Pancreas (tissue), 10 donors: ENCODE results near the gene XIRP2. TPM values are rescaled to one million over a fixed set of nuclear protein-coding genes. Genes with fewer than 3 reads are reported as not detected.
"Not testable (repeated sequence)": the region's sequence is repeated elsewhere in the genome, so short reads cannot be mapped to it uniquely, and the experiment has no call there.

Experiments
- ATAC-seq, 4 donors: fragments of 200-7000 bp; cut with Tn5 transposase; one replicate each; pipeline versions ENCODE4 v1.8.0 to v1.9.1; 2020; ENCODE audit warnings: mild to moderate bottlenecking in 4 of 4, moderate library complexity in 4 of 4
- DNase-seq, 6 donors: peaks; one replicate each; pipeline ENCODE4 v3.0.0-alpha.2; 2020
- FAIRE-seq: peaks from 2 replicates; lab custom pipeline; 2012; peaks lifted over from hg19 to GRCh38; lab: Jason Lieb, UNC
- H3K27ac ChIP-seq, 4 donors: fragments of 200-600 bp; sonication (generic); 1 replicate in 3 of 4; 2 replicates in 1 of 4; pipeline versions ENCODE4 v1.5.0 to v1.8.0; 2020
- H3K27me3 ChIP-seq, 4 donors: fragments of 200-600 bp; one replicate each; pipeline ENCODE4 v1.8.0; 2021
- H3K36me3 ChIP-seq, 3 donors: fragments of 200-600 bp; sonication (generic) in 1 of 3; one replicate each; pipeline versions ENCODE4 v1.5.0 to v1.8.0; 2020 to 2021
- H3K4me1 ChIP-seq, 3 donors: fragments of 200-600 bp; one replicate each; pipeline ENCODE4 v1.8.0; 2021
- H3K4me3 ChIP-seq, 4 donors: fragments of 200-600 bp; sonication (generic) in 2 of 4; one replicate each; pipeline versions ENCODE4 v1.5.0 to v1.8.0; 2020 to 2021
- H3K9me3 ChIP-seq, 4 donors: fragments of 200-600 bp; one replicate each; pipeline ENCODE4 v1.8.0; 2021
- WGBS, 2 donors: extraction: QIAGEN DNeasy Blood & Tissue Kit; methylation state at CpG; one replicate each; pipeline ENCODE4 v1.1.7; 2013; 5-methylcytosine and 5-hydroxymethylcytosine counted together
- intact Hi-C, 3 donors: fragments of 100-400 bp; cut with DNase I; formaldehyde crosslinking; loops; one replicate each; pipeline versions ENCODE4 v1.11.1 to v1.14.2; 2022
- polyA plus RNA-seq, 2 donors: library from polyadenylated mRNA; stranded (reverse); fragments of 200-250 nt; gene quantifications; one replicate each; pipeline ENCODE4 v1.2.3, GENCODE V29; 2013
- total RNA-seq, 6 donors: library from RNA; stranded (reverse); fragmentation: NEBNext Ultra II Directional in 4 of 6; extraction: Animal tissue kit (Norgen Biotek cat#: 25700) in 4 of 6; gene quantifications; one replicate each; pipeline versions ENCODE4 v1.2.1 to v1.2.4, GENCODE V29; 2021 to 2023
- TF ChIP-seq, protein P1 (sequence below), 4 donors: fragments of 200-600 bp; sonication (generic) in 3 of 4; IDR thresholded peaks; one replicate each; pipeline versions ENCODE4 v1.5.0 to v1.8.0; 2021; ENCODE audit warnings: antibody characterized with exemption in 4 of 4
- donor health status: healthy with polysubstance abuse.
- donor health status: DM: no; HTN: no; CAD: no; lungs with moderate emphysema.
- donor health status: DM: no; HTN: no; CAD: no.
- donor health status: control.
- donor health status: control.
- donor health status: Bipolar disorder and iron deficiency.
- donor health status: DM: yes; HTN: yes; CAD: no.
- donor health status: DM: no; HTN: no; CAD: no.
- donor health status: DM: no; HTN: no; CAD: no.
- donor health status: DM: yes; HTN: yes; CAD: no.

Gene XIRP2
- total and polyA plus RNA-seq, 8 donors: 0.08 to 0.35 (median 0.28) TPM; not detected in 5

DNA sequence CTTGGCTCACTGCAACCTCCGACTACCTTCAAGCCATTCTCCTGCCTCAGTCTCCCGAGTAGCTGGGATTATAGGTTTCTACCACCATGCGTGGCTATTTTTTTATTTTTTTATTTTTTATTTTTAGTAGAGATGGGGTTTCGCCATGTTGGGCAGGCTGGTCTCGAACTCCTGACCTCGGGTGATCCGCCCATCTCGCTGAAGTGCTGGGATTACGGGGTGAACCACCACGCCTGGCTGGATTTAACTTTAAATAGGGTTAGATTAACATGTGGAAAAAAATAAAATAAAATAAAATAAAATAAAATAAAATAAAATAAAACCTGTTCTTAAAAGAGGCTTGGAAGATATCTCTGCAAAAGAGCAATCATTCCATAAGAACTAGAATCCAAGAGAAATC, 170.9 kb downstream of the XIRP2 start:
- TF ChIP-seq, protein P1, sequence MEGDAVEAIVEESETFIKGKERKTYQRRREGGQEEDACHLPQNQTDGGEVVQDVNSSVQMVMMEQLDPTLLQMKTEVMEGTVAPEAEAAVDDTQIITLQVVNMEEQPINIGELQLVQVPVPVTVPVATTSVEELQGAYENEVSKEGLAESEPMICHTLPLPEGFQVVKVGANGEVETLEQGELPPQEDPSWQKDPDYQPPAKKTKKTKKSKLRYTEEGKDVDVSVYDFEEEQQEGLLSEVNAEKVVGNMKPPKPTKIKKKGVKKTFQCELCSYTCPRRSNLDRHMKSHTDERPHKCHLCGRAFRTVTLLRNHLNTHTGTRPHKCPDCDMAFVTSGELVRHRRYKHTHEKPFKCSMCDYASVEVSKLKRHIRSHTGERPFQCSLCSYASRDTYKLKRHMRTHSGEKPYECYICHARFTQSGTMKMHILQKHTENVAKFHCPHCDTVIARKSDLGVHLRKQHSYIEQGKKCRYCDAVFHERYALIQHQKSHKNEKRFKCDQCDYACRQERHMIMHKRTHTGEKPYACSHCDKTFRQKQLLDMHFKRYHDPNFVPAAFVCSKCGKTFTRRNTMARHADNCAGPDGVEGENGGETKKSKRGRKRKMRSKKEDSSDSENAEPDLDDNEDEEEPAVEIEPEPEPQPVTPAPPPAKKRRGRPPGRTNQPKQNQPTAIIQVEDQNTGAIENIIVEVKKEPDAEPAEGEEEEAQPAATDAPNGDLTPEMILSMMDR (IDR thresholded peaks at IDR 0.05): no peak
- WGBS, 2 donors: 84 to 93% methylated on average over 10 of the region's 10 CpGs
- FAIRE-seq (no peak), ATAC-seq (no peak), DNase-seq (no peak)
- Histone ChIP-seq H3K27me3 (no peaks in the 10 kb centered on the region), H3K4me1 (no peaks in the 10 kb centered on the region), H3K27ac (no peak overlapping the region), H3K9me3 (no peaks in the 10 kb centered on the region), H3K4me3 (no peak overlapping the region), H3K36me3 (no peaks in the 10 kb centered on the region)
- intact Hi-C loops: no loop called here

DNA sequence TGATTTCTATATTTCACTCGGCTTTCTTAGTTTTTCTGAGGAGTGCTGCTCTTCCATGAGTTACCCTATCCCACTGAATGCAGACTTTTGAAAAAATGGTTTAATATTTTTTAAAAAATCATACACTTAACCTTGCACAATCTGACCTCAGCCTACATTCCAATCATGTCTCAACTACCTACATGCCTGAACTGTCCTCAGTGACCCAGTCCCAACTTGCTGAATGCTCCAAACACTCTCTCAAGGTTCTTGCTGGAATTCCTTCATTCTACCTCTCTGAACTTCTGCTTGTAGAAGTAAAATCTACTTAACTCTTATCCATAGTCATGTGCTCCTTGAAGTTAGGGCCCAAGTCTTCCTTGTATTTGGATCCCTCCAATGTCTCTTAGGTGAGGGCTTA, 181.6 kb downstream of the XIRP2 start:
- TF ChIP-seq, protein P1 (IDR thresholded peaks at IDR 0.05): no peak
- H3K4me1 ChIP-seq: peaks cover 0 to 4% (median 0%) of the 10 kb centered on the region in 3 donors
- no peak for FAIRE-seq
- ATAC-seq: no peak
- intact Hi-C loops: no loop called here
- H3K9me3 ChIP-seq: no peaks in the 10 kb centered on the region
- no peak overlapping the region for H3K4me3 ChIP-seq
- H3K27ac ChIP-seq: no peak overlapping the region
- no peak for DNase-seq
- 96 to 97% methylated on average over 1 of the region's 1 CpG for WGBS, 2 donors
- H3K36me3 ChIP-seq: no peaks in the 10 kb centered on the region
- H3K27me3 ChIP-seq: no peaks in the 10 kb centered on the region

DNA sequence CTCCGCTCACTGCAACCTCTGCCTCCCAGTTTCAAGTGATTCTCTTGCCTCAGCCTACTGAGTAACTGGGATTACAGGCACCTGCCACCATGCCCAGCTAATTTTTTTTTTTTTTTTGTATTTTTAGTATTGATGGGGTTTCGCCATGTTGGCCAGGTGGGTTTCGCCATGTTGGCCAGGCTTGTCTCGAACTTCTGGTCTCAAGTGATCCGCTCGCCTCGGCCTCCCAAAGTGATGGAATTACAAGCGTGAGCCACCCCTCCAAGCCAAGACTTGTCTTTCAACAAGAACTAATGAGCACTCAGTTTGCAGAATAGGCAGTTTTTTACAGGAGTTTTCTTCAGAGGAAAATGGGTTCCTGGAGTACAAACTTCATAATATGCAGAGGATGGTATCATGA, 187.4 kb downstream of the XIRP2 start:
- H3K4me1 ChIP-seq, intact Hi-C loops, H3K9me3 ChIP-seq, H3K27ac ChIP-seq, DNase-seq, FAIRE-seq, ATAC-seq, H3K4me3 ChIP-seq, H3K36me3 ChIP-seq, H3K27me3 ChIP-seq: not testable (repeated sequence)
- WGBS, 2 donors: 91 to 97% methylated on average over 8 of the region's 8 CpGs

DNA sequence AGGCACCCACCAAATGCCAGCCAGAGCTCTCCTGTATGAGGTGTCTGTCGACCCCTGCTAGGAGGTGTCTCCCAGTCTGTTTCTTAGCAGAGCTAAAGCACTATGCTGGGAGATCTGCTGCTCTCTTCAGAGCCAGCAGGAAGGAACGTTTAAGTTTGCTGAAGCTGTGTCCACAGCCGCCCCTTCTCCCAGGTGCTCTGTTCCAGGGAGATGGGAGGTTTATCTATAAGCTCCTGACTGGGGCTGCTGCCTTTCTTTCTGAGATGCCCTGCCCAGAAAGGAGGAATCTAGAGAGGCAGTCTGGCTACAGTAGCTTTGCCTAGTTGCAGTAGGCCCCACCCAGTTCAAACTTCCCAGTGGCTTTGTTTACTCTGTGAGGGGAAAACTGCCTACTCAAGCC, 210.7 kb downstream of the XIRP2 start:
- H3K9me3 ChIP-seq, H3K27me3 ChIP-seq, FAIRE-seq, ATAC-seq, H3K36me3 ChIP-seq, DNase-seq, H3K4me3 ChIP-seq, H3K4me1 ChIP-seq, intact Hi-C loops, H3K27ac ChIP-seq: not testable (repeated sequence)
- WGBS, 2 donors: 60 to 82% methylated on average over 3 of the region's 3 CpGs

DNA sequence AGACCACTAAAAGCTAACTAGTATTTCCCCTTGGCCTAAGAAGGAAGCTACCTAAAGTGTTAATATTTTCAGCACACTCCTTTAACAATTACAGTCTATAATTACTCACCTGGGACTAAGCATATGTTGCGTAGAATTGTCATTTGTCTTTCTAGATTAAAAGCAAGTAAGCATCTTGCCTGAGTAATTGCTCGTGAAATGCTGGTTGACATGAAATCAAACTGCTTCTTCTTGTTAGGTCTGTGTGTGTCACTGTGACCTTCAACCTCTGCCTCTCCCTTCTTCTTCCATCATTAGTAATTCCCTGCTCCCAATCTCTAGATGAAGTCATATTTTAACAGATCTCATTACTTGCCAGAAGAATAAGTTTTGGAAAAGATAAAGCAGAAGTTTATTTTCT, 212.2 kb downstream of the XIRP2 start:
- intact Hi-C loops: no loop called here
- Histone ChIP-seq H3K4me1 (peaks cover 0 to 4% (median 0%) of the 10 kb centered on the region in 3 donors), H3K27ac (no peak overlapping the region), H3K27me3 (no peaks in the 10 kb centered on the region), H3K4me3 (no peak overlapping the region), H3K36me3 (no peaks in the 10 kb centered on the region), H3K9me3 (no peaks in the 10 kb centered on the region)
- DNase-seq (no peak), FAIRE-seq (no peak), ATAC-seq (no peak)
- WGBS, 2 donors: 65 to 67% methylated on average over 2 of the region's 2 CpGs
- TF ChIP-seq, protein P1 (IDR thresholded peaks at IDR 0.05): no peak

DNA sequence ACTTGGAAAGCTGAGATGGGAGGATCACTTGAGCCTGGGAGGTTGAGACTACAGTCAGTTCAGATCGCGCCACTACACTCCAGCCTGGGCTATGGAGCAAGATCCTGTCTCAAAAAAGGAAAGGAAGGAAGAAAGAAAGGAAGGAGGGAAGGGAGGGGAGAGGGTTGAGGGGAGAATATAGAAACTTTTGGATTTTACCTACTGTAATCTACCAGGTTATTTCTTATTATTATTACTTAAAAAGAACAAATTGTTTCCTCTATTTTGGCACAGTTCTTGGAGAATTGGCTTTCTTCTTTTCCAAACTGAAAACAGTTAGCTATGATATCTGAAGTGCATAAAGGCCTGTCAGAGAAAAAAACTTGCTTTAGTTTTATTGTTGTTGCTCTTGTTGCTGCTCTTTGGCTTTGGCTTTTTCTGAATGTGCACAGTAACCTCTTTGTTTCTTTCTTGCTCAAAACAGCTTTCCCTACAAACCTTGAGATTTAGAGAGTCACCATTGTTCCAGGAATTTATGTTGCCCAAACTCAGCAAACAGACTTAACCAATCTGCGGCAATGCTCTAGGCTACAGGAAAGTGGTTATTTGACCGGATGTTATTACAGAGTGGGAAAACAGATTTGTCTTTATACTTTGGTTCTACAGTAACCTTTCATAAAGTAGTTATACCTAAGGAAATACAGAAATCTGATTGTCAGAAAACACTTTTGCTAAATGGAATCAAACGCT, 214.9 kb downstream of the XIRP2 start:
- Histone ChIP-seq H3K27ac (peak overlapping the region in 1 of 4 donors; percentile 18), H3K4me1 (peaks cover 0 to 4% (median 0%) of the 10 kb centered on the region in 3 donors), H3K36me3 (no peaks in the 10 kb centered on the region), H3K9me3 (no peaks in the 10 kb centered on the region), H3K4me3 (no peak overlapping the region), H3K27me3 (no peaks in the 10 kb centered on the region)
- TF ChIP-seq, protein P1 (IDR thresholded peaks at IDR 0.05): no peak
- ATAC-seq (peak in 2 of 4 donors; percentile 11 to 59), DNase-seq (no peak), FAIRE-seq (no peak)
- intact Hi-C loops: no loop called here
- 72 to 78% methylated on average over 5 of the region's 5 CpGs for WGBS, 2 donors
